GM12878 (cell line): ENCODE data around the gene SGSM2. TPM values are rescaled to one million over a fixed set of nuclear protein-coding genes. Genes with fewer than 3 reads are reported as not detected.

Source experiments
- BCL11A ChIP-seq: IDR thresholded peaks from 2 replicates; pipeline ENCODE4 v1.6.1; 2011; ENCODE audit warnings: low read depth, low read length
- CBX5 ChIP-seq: sonication (generic); IDR thresholded peaks from 2 replicates; pipeline ENCODE4 v1.6.1; 2016; ENCODE audit warnings: low read depth, moderate library complexity, mild to moderate bottlenecking, inconsistent platforms
- CHD2 ChIP-seq: IDR thresholded peaks from 2 replicates; pipeline ENCODE4 v1.6.1; 2011; ENCODE audit warnings: low read depth, low read length, improper control_type of control experiment, borderline replicate concordance
- ESRRA ChIP-seq: IDR thresholded peaks from 2 replicates; pipeline ENCODE4 v1.6.1; 2012; ENCODE audit warnings: mild to moderate bottlenecking, low read length, improper control_type of control experiment
- KLF5 ChIP-seq: fragments of 450-650 bp; IDR thresholded peaks from 2 replicates; pipeline ENCODE4 v1.6.1; 2014; ENCODE audit warnings: mild to moderate bottlenecking; ENCODE audit not compliant: partially characterized antibody
- MEF2A ChIP-seq: IDR thresholded peaks from 2 replicates; pipeline ENCODE4 v1.6.1; 2011; ENCODE audit warnings: low read depth, mild to moderate bottlenecking, low read length, moderate library complexity; ENCODE audit not compliant: insufficient read depth
- MEF2B ChIP-seq: fragments of 450-650 bp; IDR thresholded peaks from 2 replicates; pipeline ENCODE4 v1.6.1; 2018; ENCODE audit warnings: mild to moderate bottlenecking, moderate library complexity; ENCODE audit not compliant: partially characterized antibody, poor library complexity, severe bottlenecking
- MYB ChIP-seq: fragments of 150-350 bp; IDR thresholded peaks from 2 replicates; pipeline ENCODE4 v1.6.1; 2014; ENCODE audit warnings: mild to moderate bottlenecking, low read depth, low read length, borderline replicate concordance
- MYC ChIP-seq: IDR thresholded peaks from 2 replicates; pipeline ENCODE4 v1.6.1; 2011; ENCODE audit warnings: mild to moderate bottlenecking, low read length, moderate library complexity, inconsistent platforms; ENCODE audit not compliant: insufficient read depth, insufficient replicate concordance, insufficient read length, severe bottlenecking
- NR2C2 ChIP-seq: IDR thresholded peaks from 2 replicates; pipeline ENCODE4 v1.6.1; 2011; ENCODE audit warnings: borderline replicate concordance, low read depth; ENCODE audit not compliant: control insufficient read depth, insufficient read length
- PAX5 ChIP-seq: IDR thresholded peaks from 2 replicates; pipeline ENCODE4 v1.6.1; 2011; ENCODE audit warnings: low read depth, low read length, borderline replicate concordance
- POLR2AphosphoS5 ChIP-seq: IDR thresholded peaks from 2 replicates; pipeline ENCODE4 v1.6.1; 2011; ENCODE audit warnings: mild to moderate bottlenecking, low read length, inconsistent platforms
- RB1 ChIP-seq: fragments of 450-650 bp; formaldehyde crosslinking; IDR thresholded peaks from 2 replicates; pipeline ENCODE4 v1.6.1; 2017; ENCODE audit warnings: mild to moderate bottlenecking, borderline replicate concordance
- SIX5 ChIP-seq: IDR thresholded peaks from 2 replicates; pipeline ENCODE4 v1.6.1; 2011; ENCODE audit warnings: mild to moderate bottlenecking, low read depth, low read length, moderate library complexity; ENCODE audit not compliant: severe bottlenecking
- SREBF2 ChIP-seq: IDR thresholded peaks from 2 replicates; pipeline ENCODE4 v1.6.1; 2012; ENCODE audit warnings: mild to moderate bottlenecking, low read length
- SRF ChIP-seq, 2 experiments: IDR thresholded peaks; 2 replicates each; pipeline ENCODE4 v1.6.1; 2011; ENCODE audit warnings: low read depth in 2 of 2, low read length in 2 of 2, mild to moderate bottlenecking in 1 of 2, moderate library complexity in 1 of 2
- ZNF384 ChIP-seq: IDR thresholded peaks from 2 replicates; pipeline ENCODE4 v1.6.1; 2012; ENCODE audit warnings: low read depth, mild to moderate bottlenecking, low read length, improper control_type of control experiment, borderline replicate concordance
- ZNF622 ChIP-seq: fragments of 450-650 bp; IDR thresholded peaks from 2 replicates; pipeline ENCODE4 v1.6.1; 2017; ENCODE audit warnings: mild to moderate bottlenecking, inconsistent platforms
- polyA plus RNA-seq, 11 experiments: library from polyadenylated mRNA; depleted of rRNA in 4 of 11; unstranded in 6 of 11; stranded (reverse) in 5 of 11; fragments of >200 nt; fragmentation: Nextera tagmentation in 4 of 11; fragmentation: Illumina TruSeq in 1 of 11; extraction: Ambion mirVana in 4 of 11; extraction: Trizol in 1 of 11; gene quantifications; 1 replicate in 1 of 11; 2 replicates in 10 of 11; pipeline versions ENCODE4 v1.2.1 to v1.2.3, GENCODE V29; 2011 to 2016; ENCODE audit warnings: inconsistent platforms in 2 of 11, missing spikeins in 2 of 11, low read depth in 1 of 11
- total RNA-seq, 4 experiments: library from RNA; depleted of rRNA in 3 of 4; stranded (reverse); fragments of >200 nt in 3 of 4; fragmentation: Illumina TruSeq in 1 of 4; extraction: Trizol in 1 of 4; gene quantifications; 2 replicates each; pipeline versions ENCODE4 v1.2.1 to v1.2.3, GENCODE V29; 2013 to 2021
- TF ChIP-seq, protein P1 (sequence below): fragments of 450-650 bp; IDR thresholded peaks from 2 replicates; pipeline ENCODE4 v1.6.1; 2018; ENCODE audit warnings: borderline replicate concordance, mild to moderate bottlenecking; ENCODE audit not compliant: partially characterized antibody
- TF ChIP-seq, protein P2 (sequence below): fragments of 450-650 bp; IDR thresholded peaks from 2 replicates; pipeline ENCODE4 v1.6.1; 2017; ENCODE audit warnings: low read depth, mild to moderate bottlenecking, moderate library complexity
- TF ChIP-seq, protein P3 (sequence below): IDR thresholded peaks from 2 replicates; pipeline ENCODE4 v1.6.1; 2011; ENCODE audit warnings: low read depth, mild to moderate bottlenecking, low read length, moderate library complexity, borderline replicate concordance; ENCODE audit errors: extremely low read depth
- TF ChIP-seq, protein P4 (sequence below): fragments of 450-650 bp; IDR thresholded peaks from 2 replicates; pipeline ENCODE4 v1.6.1; 2016; ENCODE audit warnings: mild to moderate bottlenecking
- TF ChIP-seq, protein P5 (sequence below): IDR thresholded peaks from 2 replicates; pipeline ENCODE4 v1.6.1; 2012; ENCODE audit warnings: low read depth, low read length, improper control_type of control experiment

Gene SGSM2
- total and polyA plus RNA-seq, 10 of the 15 experiments (the other 5 are each of a cell fraction or from before 2014, with no cell fraction given), result 0.50 to 50.9 (median 18.5) TPM

DNA sequence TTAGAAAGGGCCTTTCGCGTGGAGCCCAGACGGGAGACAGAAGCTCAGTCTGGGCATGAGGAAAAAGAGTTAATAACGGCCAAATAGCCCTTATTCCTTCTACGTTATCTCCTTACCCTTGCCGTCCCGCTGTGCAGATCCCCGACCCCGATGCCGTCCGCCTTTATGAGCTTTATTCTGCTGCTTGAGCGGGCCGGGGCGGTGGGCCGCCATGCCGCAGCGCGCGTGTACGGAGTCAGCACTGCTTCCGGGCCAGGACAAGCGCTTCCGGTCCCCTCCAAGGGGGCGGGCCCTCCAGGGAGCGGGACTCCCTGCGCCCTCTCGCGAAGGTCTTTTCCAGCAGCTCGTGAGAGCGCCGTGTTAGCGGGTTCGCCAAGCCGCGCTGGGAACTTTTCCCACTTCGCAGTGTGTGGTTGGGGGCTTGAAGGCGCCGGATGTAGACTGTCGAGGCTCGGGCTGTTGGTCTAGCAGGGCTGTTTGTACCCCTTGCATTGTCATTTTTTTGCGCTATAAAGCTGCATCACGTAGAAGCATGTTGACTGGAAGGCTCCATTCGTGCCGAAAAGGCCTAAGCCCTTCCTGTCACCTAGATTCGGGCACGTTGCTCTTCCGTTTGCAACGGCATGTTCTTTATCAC is 968 bp upstream of the SGSM2 start, which contains the start of gene TSR1 (continued):
- TF ChIP-seq, protein P1, sequence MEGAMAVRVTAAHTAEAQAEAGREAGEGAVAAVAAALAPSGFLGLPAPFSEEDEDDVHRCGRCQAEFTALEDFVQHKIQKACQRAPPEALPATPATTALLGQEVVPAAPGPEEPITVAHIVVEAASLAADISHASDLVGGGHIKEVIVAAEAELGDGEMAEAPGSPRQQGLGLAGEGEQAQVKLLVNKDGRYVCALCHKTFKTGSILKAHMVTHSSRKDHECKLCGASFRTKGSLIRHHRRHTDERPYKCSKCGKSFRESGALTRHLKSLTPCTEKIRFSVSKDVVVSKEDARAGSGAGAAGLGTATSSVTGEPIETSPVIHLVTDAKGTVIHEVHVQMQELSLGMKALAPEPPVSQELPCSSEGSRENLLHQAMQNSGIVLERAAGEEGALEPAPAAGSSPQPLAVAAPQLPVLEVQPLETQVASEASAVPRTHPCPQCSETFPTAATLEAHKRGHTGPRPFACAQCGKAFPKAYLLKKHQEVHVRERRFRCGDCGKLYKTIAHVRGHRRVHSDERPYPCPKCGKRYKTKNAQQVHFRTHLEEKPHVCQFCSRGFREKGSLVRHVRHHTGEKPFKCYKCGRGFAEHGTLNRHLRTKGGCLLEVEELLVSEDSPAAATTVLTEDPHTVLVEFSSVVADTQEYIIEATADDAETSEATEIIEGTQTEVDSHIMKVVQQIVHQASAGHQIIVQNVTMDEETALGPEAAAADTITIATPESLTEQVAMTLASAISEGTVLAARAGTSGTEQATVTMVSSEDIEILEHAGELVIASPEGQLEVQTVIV, result no peak
- TF ChIP-seq NR2C2, result peak; percentile 41
- peak; percentile 90 for TF ChIP-seq POLR2AphosphoS5
- TF ChIP-seq SREBF2, result peak; percentile 68
- TF ChIP-seq, protein P2, sequence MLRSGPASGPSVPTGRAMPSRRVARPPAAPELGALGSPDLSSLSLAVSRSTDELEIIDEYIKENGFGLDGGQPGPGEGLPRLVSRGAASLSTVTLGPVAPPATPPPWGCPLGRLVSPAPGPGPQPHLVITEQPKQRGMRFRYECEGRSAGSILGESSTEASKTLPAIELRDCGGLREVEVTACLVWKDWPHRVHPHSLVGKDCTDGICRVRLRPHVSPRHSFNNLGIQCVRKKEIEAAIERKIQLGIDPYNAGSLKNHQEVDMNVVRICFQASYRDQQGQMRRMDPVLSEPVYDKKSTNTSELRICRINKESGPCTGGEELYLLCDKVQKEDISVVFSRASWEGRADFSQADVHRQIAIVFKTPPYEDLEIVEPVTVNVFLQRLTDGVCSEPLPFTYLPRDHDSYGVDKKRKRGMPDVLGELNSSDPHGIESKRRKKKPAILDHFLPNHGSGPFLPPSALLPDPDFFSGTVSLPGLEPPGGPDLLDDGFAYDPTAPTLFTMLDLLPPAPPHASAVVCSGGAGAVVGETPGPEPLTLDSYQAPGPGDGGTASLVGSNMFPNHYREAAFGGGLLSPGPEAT, result peak; percentile 100
- TF ChIP-seq, protein P3, sequence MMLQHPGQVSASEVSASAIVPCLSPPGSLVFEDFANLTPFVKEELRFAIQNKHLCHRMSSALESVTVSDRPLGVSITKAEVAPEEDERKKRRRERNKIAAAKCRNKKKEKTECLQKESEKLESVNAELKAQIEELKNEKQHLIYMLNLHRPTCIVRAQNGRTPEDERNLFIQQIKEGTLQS, result no peak
- TF ChIP-seq, protein P4, sequence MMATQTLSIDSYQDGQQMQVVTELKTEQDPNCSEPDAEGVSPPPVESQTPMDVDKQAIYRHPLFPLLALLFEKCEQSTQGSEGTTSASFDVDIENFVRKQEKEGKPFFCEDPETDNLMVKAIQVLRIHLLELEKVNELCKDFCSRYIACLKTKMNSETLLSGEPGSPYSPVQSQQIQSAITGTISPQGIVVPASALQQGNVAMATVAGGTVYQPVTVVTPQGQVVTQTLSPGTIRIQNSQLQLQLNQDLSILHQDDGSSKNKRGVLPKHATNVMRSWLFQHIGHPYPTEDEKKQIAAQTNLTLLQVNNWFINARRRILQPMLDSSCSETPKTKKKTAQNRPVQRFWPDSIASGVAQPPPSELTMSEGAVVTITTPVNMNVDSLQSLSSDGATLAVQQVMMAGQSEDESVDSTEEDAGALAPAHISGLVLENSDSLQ, result peak; percentile 45
- no peak for TF ChIP-seq ZNF622
- TF ChIP-seq BCL11A, result no peak
- TF ChIP-seq ESRRA, result no peak
- no peak for TF ChIP-seq MYB
- 0 out of 2 replicates have a peak, but pooled peaks have one; percentile 26 for TF ChIP-seq PAX5
- TF ChIP-seq CBX5, result no peak
- TF ChIP-seq, protein P5, sequence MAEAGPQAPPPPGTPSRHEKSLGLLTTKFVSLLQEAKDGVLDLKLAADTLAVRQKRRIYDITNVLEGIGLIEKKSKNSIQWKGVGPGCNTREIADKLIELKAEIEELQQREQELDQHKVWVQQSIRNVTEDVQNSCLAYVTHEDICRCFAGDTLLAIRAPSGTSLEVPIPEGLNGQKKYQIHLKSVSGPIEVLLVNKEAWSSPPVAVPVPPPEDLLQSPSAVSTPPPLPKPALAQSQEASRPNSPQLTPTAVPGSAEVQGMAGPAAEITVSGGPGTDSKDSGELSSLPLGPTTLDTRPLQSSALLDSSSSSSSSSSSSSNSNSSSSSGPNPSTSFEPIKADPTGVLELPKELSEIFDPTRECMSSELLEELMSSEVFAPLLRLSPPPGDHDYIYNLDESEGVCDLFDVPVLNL, result 0 out of 2 replicates have a peak, but pooled peaks have one; percentile 31
- TF ChIP-seq MEF2A, result 0 out of 2 replicates have a peak, but pooled peaks have one; percentile 30
- peak; percentile 70 for TF ChIP-seq KLF5
- TF ChIP-seq RB1, result peak; percentile 95; the same call in 1 of the 2 replicates
- no peak for TF ChIP-seq ZNF384
- TF ChIP-seq SIX5, result peak; percentile 49
- peak; percentile 91 for TF ChIP-seq CHD2
- TF ChIP-seq MEF2B, result peak; percentile 51
- 0 out of 4 replicates have a peak, but pooled peaks of 1 of the 2 experiments have one; percentile 54 for TF ChIP-seq SRF (IDR thresholded peaks at IDR 0.05; ENCODE audit: low read depth in 2 of 2, low read length in 2 of 2)
- peak; percentile 92 for TF ChIP-seq MYC
